ENCODE data around the gene PRPH.
"Not testable (repeated sequence)": the region's sequence is repeated elsewhere in the genome, so short reads cannot be mapped to it uniquely, and the experiment has no call there.

The PRPH gene

GRCh38 chr12:49301760-49302159 is 6.8 kb downstream of the PRPH start:
- DNase-seq, result no peak

DNA sequence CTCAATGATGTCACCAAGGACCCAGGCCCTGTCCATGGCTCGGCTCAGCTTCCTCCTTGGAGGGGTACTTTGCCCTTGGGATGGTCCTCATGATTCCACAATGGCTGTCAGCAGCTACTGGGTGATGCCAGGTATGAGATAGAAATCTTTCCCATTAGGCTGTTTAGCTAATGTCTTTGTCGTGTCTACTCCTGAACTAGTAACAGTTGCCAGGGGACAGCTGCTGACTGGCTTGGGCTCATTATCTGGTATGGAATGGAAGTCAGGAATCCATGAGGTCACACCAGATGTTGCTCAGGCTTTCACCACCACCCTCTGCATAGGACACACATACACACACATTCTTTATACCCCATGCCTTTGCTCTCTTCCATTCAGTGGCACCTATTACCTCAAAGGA is 9.2 kb downstream of the PRPH start:
- no peak for DNase-seq

DNA sequence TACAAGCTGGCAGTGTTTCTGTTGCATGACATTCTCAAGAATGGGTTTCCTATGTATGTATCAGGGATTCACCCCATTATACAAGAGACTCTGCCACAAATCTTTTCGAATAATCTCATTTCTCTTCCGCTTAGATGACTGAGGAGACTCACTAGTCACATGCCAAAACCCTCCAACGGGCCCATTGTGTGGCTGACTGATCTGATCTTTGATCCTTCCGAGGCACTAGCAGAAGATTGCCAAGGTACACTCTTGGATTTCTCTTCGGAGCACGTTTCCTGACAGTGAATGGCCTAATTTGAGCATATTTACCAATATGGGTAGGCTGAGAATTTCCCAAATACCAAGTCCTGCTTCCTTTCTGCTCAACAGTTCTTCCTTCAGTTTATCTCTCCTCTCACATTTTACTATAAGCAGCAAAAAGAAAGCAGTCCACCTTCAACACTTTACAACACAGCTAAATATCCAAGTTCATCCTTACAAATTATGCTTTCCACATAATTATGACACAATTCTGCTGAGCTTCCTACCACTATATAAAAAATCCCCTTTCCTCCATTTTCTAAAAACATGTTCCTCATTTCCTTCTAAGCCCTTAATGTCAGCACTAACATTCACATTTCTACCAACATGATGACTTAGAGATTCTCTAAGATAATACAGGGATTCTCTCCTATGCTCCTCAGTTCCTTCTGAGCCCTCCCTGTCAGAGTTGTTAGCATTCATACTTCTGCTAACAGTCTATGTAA is 11.0 kb downstream of the PRPH start:
- DNase-seq, result no peak

- no peak for DNase-seq
These were observed 14.4 kb downstream of the PRPH start for GRCh38 chr12:49309386-49309785.

- not testable (repeated sequence) for DNase-seq
These were observed 15.6 kb downstream of the PRPH start for GRCh38 chr12:49310451-49311000.

GRCh38 chr12:49314811-49315210 is 19.9 kb downstream of the PRPH start:
- no peak for DNase-seq

DNA sequence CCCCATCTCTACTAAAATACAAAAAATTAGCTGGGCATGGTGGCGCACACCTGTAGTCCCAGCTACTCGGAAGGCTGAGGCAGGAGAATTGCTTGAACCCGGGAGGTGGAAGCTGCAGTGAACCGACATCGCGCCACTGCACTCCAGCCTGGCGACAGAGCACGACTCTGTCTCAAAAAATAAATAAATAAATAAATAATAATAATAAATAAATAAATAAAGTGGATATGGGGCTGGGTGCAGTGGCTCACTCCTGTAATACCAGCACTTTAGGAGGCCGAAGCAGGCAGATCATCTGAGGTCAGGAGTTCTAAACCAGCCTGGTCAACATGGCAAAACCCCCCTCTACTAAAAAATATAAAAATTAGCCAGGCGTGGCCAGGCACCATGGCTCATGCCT is 22.2 kb downstream of the PRPH start:
- DNase-seq, result not testable (repeated sequence)

DNA sequence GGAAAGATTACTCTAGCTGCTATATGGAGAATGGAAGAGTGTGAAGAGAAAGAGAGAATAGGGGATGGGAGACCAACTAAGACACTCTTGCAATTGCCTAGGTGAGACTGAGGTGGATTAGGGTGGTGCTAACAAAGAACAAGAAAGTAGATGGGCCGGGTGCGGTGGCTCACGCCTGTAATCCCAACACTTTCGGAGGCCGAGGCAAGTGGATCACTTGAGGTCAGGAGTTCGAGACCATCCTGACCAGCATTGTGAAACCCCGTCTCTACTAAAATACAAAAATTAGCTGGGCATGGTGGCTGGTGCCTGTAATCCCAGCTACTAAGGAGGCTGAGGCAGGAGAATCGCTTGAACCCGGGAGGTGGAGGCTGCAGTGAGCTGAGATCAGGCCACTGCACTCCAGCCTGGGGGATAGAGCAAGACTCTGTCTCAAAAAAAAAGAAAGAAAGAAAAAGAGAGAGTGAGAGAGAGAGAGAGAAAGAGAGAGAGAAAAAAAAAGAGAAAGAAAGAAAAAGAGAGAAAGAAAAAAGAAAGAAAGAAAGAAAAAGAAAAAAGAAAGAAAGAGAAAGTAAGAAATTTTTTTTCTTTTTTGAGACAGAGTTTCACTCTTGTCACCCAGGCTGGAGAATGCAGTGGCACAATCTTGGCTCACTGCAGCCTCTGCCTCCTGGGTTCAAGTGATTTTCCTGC is 25.6 kb downstream of the PRPH start:
- not testable (repeated sequence) for DNase-seq

DNA sequence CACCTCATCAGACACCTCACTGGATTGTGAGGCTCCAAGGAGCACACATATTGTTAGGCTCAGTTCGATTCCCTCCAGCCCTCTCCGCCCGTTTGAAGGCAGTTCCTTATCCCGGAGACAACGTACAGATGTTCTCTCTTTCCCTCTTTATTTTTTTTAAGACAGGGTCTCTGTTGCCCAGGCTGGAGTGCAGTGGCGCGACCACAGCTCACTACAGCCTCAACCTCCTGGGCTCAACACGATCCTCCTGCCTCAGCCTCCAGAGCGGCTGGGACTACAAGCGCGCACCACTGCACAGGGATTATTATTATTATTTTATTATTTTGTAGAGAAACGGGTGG is 27.4 kb downstream of the PRPH start:
- DNase-seq, result no peak

- peak; percentile 100 for DNase-seq
These were observed 28.0 kb downstream of the PRPH start, which contains the start of gene TROAP for GRCh38 chr12:49322708-49323523. Gene TROAP, plus strand, starts transcription at chr12:49323255. Its CDS starts 354 bp downstream, at chr12:49323609.

DNA sequence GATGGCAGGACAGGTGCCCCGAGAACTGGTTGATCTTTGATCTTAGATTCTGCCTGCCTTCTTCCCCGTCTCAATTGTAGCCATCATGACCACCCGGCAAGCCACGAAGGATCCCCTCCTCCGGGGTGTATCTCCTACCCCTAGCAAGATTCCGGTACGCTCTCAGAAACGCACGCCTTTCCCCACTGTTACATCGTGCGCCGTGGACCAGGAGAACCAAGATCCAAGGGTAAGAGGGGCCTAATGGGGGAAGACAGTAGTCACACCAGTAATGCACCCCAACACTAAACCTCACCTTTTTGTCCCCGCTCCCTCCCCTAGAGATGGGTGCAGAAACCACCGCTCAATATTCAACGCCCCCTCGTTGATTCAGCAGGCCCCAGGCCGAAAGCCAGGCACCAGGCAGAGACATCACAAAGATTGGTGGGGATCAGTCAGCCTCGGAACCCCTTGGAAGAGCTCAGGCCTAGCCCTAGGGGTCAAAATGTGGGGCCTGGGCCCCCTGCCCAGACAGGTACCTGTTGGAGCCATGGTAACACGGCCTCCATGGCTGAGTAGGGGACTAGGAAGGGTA is 28.7 kb downstream of the PRPH start:
- no peak for DNase-seq

GRCh38 chr12:49325606-49326005 is 30.7 kb downstream of the PRPH start:
- DNase-seq, result no peak

GRCh38 chr12:49327368-49327767 is 32.4 kb downstream of the PRPH start:
- DNase-seq, result no peak

DNA sequence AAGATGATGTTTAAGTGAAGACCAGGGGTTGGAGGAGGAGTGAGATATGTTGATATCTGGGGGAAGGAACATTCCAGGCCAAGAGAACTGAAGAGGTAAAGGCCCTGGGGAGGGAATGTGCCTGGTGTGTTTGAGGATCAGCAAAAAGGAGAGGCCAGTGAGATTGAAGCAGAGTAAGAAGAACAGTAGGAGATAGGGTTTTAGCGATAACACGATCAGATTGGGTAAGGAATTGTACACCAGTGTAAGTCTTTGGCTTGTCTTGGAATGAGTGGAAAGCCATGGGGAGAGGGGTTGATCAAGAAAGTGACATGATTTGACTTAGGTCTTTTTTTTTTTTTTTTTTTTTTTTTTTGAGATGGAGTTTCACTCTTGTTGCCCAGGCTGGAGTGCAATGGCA is 32.9 kb downstream of the PRPH start:
- no peak for DNase-seq

- DNase-seq, result no peak
These were observed 33.9 kb downstream of the PRPH start for GRCh38 chr12:49328816-49329215.

DNA sequence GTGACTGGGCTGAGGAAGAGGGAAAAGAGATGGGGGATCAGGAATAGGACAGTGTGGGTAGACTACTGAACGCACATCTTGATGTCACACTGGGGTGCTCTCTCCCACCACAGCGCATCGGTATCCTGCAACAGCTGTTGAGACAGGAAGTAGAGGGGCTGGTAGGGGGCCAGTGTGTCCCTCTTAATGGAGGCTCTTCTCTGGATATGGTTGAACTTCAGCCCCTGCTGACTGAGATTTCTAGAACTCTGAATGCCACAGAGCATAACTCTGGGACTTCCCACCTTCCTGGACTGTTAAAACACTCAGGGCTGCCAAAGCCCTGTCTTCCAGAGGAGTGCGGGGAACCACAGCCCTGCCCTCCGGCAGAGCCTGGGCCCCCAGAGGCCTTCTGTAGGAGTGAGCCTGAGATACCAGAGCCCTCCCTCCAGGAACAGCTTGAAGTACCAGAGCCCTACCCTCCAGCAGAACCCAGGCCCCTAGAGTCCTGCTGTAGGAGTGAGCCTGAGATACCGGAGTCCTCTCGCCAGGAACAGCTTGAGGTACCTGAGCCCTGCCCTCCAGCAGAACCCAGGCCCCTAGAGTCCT is 35.2 kb downstream of the PRPH start:
- DNase-seq, result no peak

DNA sequence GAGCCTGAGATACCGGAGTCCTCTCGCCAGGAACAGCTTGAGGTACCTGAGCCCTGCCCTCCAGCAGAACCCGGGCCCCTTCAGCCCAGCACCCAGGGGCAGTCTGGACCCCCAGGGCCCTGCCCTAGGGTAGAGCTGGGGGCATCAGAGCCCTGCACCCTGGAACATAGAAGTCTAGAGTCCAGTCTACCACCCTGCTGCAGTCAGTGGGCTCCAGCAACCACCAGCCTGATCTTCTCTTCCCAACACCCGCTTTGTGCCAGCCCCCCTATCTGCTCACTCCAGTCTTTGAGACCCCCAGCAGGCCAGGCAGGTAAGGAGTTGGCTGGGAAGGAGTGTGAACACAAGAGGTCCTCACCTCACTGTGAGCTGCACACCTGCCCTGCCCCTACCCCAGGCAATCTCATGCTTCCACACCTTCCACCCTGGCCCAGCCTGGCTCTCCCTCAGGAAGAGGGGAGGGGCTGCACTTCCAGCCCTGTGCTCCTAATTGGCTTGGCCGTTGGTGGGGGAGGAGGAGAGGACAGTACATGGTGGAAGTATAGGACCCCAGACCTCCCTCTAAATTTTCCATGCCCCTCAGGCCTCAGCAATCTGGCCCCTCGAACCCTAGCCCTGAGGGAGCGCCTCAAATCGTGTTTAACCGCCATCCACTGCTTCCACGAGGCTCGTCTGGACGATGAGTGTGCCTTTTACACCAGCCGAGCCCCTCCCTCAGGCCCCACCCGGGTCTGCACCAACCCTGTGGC is 35.9 kb downstream of the PRPH start:
- no peak for DNase-seq

GRCh38 chr12:49331380-49332222 is 36.7 kb downstream of the PRPH start:
- DNase-seq, result peak; percentile 70

DNA sequence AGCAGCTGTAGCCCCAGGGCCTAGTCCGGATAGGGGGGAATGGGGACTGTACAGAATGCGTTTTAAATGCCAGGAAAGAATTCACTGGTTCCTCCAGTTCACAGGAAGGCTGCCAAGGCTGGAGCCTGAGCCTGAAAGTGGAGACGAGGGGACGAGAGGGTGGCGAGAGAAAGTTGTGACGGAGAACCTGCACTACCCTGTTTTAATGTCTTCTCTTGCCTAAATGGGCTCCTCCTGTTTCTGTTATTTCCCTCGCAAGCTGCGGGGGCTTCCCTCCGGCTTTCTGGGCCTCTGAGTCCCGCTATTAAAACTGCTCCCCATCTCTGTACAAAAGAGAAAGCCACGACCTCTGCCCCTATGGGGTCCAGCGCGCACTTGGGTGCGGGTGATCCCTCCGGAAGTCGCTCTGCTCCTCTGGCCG is 37.5 kb downstream of the PRPH start:
- no peak for DNase-seq

DNA sequence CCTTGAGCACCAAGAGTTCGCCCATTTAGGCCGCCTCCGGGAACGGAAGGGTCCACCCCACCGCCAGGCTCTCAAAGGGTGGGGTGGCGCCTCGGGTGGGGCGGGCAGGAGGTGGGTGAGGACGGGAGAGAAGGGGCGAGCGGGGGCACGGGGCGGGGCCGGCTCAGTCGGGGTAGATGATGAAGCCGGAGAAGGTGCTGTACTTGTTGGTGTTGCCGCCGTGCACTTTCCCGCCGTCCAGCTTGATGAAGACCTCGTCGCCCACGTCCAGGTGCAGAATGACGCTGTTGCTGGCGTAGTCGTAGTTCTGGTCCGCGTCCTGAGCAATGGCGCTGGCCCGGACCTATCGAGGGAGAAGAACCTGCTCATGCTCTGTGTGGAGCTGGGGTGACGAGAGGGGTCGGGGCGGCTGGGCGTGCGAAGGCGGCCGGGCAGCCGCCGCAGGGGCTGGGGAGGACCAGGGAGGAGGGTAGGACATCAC is 38.0 kb downstream of the PRPH start:
- no peak for DNase-seq

DNA sequence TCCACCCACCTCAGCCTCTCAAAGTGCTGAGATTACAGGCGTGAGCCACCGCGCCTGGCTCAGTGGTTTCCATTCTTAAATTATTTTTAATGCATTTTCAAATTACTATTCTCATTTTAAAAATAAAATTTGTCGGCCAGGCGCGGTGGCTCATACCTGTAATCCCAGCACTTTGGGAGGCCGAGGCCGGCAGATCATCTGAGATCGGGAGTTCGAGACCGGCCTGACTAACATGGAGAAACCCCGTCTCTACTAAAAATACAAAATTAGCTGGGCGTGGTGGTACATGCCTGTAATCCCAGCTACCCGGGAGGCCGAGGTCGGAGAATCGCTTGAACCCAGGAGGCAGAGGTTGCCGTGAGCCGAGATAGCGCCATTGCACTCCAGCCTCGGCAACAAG is 38.8 kb downstream of the PRPH start:
- not testable (repeated sequence) for DNase-seq
